GM13976 (cell line): ENCODE measurements around the gene URM1.
A peak's percentile ranks its signal among the peaks of the same experiment; 100 is the strongest.
"Not testable (repeated sequence)": the region's sequence is repeated elsewhere in the genome, so short reads cannot be mapped to it uniquely, and the experiment has no call there.

Experiments
- DNase-seq: peaks from one replicate; pipeline ENCODE4 v3.0.0; 2012; ENCODE audit warnings: low spot score
- in situ Hi-C: fragments of 300-500 bp; cut with MboI; formaldehyde crosslinking; loops from one replicate; pipeline ENCODE4 v1.12.0; 2022; ENCODE audit warnings: low sequenced_read_pairs, mixed read lengths, inconsistent platforms; ENCODE audit not compliant: unreplicated experiment
- TF ChIP-seq, protein P1 (sequence below): IDR thresholded peaks from 2 replicates; pipeline ENCODE4 v1.5.1; 2012; ENCODE audit warnings: borderline replicate concordance, mild to moderate bottlenecking; ENCODE audit not compliant: insufficient read depth; ENCODE audit errors: extremely low read depth, missing control alignments, control extremely low read depth

The URM1 gene

DNA sequence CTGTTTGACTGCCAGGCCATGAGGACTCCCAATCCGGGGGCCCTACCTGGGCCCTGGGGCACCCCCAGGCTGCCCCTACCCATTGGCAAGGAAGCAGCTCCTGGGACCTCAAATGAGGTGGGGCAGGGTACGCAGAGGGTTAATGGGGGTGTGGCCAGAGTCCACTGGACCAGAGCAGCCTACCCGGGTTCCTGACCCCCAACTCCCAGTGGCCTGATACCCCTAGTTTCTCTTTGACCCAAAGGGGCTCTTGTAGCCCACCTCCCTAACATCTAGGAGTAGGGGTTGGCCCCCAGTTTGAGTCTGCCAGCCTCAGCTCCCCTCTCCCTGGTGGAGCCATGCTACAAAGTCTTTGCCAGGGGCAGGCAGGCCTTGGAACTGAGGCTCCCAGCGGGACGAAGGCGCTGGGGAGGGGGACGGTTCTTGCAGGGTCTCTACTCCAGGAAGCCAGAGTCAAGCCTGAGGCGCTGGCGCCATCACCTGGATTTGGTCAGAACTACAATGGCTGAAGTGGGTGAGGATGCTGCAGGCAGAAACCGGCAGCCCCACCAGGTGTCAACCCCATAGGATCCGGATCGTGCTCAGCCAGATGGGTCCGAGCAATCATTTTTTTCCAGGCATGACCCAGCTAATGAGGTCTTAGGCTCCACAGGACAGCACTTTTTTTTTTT is 41.1 kb downstream of the URM1 start:
- peak; percentile 63 for DNase-seq
- TF ChIP-seq, protein P1, sequence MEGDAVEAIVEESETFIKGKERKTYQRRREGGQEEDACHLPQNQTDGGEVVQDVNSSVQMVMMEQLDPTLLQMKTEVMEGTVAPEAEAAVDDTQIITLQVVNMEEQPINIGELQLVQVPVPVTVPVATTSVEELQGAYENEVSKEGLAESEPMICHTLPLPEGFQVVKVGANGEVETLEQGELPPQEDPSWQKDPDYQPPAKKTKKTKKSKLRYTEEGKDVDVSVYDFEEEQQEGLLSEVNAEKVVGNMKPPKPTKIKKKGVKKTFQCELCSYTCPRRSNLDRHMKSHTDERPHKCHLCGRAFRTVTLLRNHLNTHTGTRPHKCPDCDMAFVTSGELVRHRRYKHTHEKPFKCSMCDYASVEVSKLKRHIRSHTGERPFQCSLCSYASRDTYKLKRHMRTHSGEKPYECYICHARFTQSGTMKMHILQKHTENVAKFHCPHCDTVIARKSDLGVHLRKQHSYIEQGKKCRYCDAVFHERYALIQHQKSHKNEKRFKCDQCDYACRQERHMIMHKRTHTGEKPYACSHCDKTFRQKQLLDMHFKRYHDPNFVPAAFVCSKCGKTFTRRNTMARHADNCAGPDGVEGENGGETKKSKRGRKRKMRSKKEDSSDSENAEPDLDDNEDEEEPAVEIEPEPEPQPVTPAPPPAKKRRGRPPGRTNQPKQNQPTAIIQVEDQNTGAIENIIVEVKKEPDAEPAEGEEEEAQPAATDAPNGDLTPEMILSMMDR, result peak; percentile 33
- in situ Hi-C loops, result no loop called here

DNA sequence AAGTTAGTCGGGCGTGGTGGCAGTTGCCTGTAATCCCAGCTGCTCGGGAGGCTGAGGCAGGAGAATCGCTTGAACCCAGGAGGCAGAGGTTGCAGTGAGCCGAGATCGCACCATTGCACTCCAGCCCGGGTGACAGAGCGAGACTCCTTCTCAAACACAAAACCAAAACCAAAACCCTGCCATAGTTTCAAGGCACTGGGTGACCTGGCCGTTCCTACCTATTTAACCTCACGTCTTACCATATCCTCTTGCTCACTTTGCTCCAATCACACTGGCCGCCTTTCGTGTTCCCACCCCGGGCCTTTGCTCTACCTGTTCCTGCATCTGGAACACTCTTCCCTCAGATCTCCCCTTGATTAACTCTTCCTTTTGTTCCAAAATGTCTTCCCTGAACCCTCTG is 42.6 kb downstream of the URM1 start:
- DNase-seq, in situ Hi-C loops: not testable (repeated sequence)

DNA sequence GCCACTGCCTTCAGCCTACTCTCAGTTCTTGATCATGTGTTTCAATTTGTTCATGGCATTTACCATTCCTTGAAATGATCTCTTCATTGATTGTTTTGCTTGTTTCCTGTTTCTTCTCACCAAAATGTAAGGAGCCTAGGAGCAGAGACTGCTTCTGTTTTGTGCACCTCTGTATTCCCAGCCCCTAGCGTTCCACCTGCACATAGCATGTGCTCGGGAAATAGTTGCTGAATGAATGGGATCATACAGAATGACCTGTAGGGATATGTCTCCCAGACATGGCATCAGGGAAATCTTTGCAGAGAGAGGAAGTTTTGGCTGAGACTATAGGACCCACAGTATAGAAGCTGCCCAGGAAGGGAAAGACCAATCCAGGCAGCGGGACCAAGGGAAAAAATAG is 43.3 kb downstream of the URM1 start:
- no peak for DNase-seq
- TF ChIP-seq, protein P1, result no peak
- in situ Hi-C loops, result no loop called here

DNA sequence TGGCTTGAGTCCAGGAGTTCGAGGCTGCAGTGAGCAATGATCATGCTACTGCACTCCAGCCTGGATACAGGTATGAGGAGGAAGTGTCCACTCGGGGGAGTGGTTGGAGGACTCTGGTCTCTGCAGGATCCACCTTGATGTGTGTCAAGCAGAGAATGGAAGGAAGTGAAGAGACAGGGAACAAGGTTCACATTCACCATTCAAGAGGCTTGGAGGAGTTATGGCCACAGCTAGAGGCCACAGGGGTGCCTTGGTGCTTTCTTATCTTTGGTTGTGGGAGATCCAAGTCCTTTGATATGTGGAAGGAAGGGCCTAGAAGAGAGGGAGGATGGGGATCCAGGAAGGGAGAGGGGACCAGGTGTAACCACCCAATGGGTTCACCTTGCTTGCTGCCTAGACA is 44.1 kb downstream of the URM1 start:
- in situ Hi-C loops, result no loop called here
- TF ChIP-seq, protein P1, result no peak
- DNase-seq, result no peak

DNA sequence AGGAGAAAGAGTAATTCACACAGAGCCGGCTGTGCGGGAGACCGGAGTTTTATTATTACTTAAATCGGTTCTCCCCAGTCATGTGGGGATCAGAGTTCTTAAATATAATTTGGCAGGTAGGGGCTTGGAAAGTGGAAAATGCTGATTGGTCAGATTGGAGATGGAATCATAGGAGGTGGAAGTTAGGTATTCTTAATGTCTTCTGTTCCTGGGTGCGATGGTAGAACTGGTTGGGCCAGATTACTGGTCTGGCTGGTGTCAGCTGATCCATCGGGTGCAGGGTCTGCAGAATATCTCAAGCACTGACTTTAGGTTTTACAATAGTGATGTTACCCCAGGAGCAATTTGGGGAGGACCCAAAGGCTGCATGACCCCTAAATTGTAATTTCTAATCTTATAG is 44.8 kb downstream of the URM1 start:
- TF ChIP-seq, protein P1, result no peak
- DNase-seq, result no peak
- in situ Hi-C loops, result no loop called here

DNA sequence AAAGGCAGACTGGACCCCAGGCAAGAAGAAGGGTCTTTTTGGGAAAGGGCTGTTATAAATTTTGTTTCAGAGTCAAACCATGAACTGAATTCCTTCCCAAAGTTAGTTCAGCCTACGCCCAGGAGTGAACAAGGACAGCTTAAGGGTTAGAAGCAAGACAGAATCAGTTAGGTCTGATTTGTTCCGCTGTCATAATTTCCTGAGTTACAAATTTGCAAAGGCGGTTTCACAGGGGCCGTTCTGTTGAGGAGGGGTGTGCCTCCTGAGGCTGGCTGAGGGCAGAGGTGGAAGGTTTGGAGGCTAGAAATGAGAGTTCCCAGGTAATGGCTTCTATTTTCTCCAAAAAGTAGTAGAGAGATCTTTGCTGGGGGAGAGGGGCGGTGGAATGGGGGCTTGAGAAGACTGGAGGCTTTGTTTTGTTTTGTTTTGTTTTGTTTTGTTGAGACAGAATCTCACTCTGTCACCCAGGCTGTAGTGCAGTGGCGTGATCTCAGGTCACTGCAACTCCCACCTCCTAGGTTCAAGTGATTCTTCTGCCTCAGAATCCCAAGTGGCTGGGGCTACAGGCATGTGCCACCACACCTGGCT is 45.4 kb downstream of the URM1 start:
- DNase-seq, result no peak
- TF ChIP-seq, protein P1, result no peak
- in situ Hi-C loops, result no loop called here

DNA sequence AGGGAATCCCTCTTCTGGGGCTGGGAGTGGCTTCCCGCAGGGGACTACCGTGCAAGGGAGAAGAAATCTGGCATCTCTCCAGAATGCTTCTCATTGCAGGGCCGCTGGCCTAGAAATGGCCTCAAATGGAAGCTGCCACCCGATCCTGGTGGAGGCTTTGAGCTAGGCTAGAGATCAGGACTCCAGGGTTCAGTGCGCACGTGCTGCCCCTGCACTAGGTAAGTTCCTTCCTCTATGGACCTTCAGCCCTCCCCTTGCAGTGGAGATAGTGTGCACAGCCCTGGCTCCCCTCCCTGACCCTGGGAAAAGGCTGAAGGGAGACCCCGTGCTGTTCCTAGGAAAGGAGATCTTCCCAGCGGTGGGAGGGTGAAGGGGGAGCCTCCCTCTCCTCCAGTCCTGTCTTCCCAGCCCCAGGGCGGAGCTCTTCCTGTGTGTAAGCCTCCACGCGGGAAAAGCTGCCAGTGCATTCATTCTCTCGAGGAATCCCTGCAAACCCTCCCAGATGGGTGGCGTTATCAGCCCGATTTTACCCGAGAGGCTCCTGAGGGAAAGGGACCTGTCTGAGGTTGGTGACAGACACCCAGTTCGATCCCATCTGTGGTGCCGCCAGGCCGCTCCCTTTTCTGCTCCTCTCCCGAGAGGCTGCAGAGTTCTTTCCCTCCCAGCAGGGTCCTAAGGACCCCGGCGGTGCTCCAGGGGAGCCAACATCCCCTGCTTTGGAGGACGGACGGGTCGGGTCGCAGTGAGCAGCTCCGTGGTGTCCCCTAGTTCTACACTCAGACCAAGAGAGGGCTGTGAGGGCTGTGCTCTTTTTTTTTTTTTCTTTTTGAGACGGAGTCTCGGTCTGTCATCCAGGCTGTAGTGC is 48.1 kb downstream of the URM1 start:
- TF ChIP-seq, protein P1, result no peak
- in situ Hi-C loops, result no loop called here
- DNase-seq, result no peak
